K562 (cell line): ENCODE results near the gene SLC25A34.

ENCODE experiments used
- CHD2 ChIP-seq: IDR thresholded peaks from 2 replicates; pipeline ENCODE4 v1.6.1; 2011; ENCODE audit warnings: low read depth, low read length
- KDM1A ChIP-seq, 2 experiments: fragments of 450-650 bp; IDR thresholded peaks; 2 replicates each; pipeline ENCODE4 v1.6.1; 2016; ENCODE audit warnings: mild to moderate bottlenecking in 2 of 2
- POLR2A ChIP-seq: fragments of 450-650 bp; conservative IDR thresholded peaks from 2 replicates; pipeline ENCODE4 v1.6.1; 2016
- ZNF12 ChIP-seq: sonication (generic); formaldehyde crosslinking; IDR thresholded peaks from 2 replicates; pipeline ENCODE4 v1.4.0; 2020; ENCODE audit warnings: mild to moderate bottlenecking, missing genetic modification reagents
- TF ChIP-seq, protein P1 (sequence below): fragments of 450-650 bp; conservative IDR thresholded peaks from 2 replicates; pipeline ENCODE4 v1.6.1; 2016; ENCODE audit warnings: missing genetic modification characterization, low read depth, mild to moderate bottlenecking, control low read depth, missing compliant biosample characterization

DNA sequence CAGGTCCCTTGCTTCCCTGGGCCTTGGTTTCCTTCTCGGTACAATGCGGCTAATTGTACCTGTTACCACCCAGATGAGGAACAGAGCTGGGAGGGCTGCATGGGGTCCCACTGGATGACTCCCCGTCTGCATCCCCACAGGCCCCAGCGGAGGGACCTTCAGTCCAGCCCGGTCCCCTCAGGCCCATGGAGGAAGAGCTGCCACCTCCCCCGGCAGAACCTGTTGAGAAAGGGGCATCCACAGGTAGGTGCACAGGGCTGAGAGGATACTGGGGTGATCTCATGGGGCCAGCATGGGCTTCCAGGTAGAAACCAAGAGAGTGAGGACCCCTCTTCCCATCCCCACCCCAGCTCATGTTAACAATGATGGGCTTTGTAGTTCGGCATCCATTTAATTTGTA, 32.3 kb downstream of the SLC25A34 start:
- TF ChIP-seq, protein P1, sequence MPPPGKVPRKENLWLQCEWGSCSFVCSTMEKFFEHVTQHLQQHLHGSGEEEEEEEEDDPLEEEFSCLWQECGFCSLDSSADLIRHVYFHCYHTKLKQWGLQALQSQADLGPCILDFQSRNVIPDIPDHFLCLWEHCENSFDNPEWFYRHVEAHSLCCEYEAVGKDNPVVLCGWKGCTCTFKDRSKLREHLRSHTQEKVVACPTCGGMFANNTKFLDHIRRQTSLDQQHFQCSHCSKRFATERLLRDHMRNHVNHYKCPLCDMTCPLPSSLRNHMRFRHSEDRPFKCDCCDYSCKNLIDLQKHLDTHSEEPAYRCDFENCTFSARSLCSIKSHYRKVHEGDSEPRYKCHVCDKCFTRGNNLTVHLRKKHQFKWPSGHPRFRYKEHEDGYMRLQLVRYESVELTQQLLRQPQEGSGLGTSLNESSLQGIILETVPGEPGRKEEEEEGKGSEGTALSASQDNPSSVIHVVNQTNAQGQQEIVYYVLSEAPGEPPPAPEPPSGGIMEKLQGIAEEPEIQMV (tag) = no peak
- TF ChIP-seq CHD2 (no peak), KDM1A (IDR thresholded peaks at IDR 0.05) (no peak), POLR2A (no peak), ZNF12 (CRISPR knock-in tag) (no peak)
